H9 (cell line): ENCODE results near the gene RBKS. TPM values are rescaled to one million over a fixed set of nuclear protein-coding genes. Genes with fewer than 3 reads are reported as not detected.

Source experiments
- DNase-seq: peaks from one replicate; pipeline ENCODE4 v3.0.0-alpha.2; 2017
- H2AFZ ChIP-seq: one replicate; pipeline ENCODE4 v1.6.1; 2013; ENCODE audit warnings: mild to moderate bottlenecking, low read length, control low read depth, moderate library complexity
- H2AK5ac ChIP-seq: 2 replicates; pipeline ENCODE4 v1.6.1; 2013; ENCODE audit warnings: low read length, control low read depth, mixed read lengths; ENCODE audit not compliant: insufficient read length
- H2BK120ac ChIP-seq: one replicate; pipeline ENCODE4 v1.6.1; 2013; ENCODE audit warnings: low read depth, mild to moderate bottlenecking, low read length, control low read depth, inconsistent platforms; ENCODE audit not compliant: poor library complexity, severe bottlenecking
- H2BK12ac ChIP-seq: 2 replicates; pipeline ENCODE4 v1.6.1; 2013; ENCODE audit warnings: low read length, control low read depth, mixed read lengths, low read depth; ENCODE audit not compliant: insufficient read length
- H2BK15ac ChIP-seq: 2 replicates; pipeline ENCODE4 v1.6.1; 2013; ENCODE audit warnings: low read depth, low read length, control low read depth
- H2BK20ac ChIP-seq: one replicate; pipeline ENCODE4 v1.6.1; 2013; ENCODE audit warnings: low read depth, mild to moderate bottlenecking, low read length, control low read depth, inconsistent platforms; ENCODE audit not compliant: poor library complexity, severe bottlenecking
- H2BK5ac ChIP-seq: 2 replicates; pipeline ENCODE4 v1.6.1; 2013; ENCODE audit warnings: low read length, control low read depth, mixed read lengths; ENCODE audit not compliant: insufficient read length
- H3K14ac ChIP-seq: 2 replicates; pipeline ENCODE4 v1.6.1; 2013; ENCODE audit warnings: low read length, control low read depth; ENCODE audit not compliant: insufficient read depth
- H3K18ac ChIP-seq: 2 replicates; pipeline ENCODE4 v1.6.1; 2013; ENCODE audit warnings: low read depth, mild to moderate bottlenecking, mixed read lengths, low read length, control low read depth; ENCODE audit not compliant: insufficient read length
- H3K23ac ChIP-seq: 2 replicates; pipeline ENCODE4 v1.6.1; 2013; ENCODE audit warnings: low read length, control low read depth, mixed read lengths, low read depth; ENCODE audit not compliant: insufficient read length
- H3K23me2 ChIP-seq: 2 replicates; pipeline ENCODE4 v1.6.1; 2013; ENCODE audit warnings: low read depth, mild to moderate bottlenecking, mixed read lengths, low read length, control low read depth; ENCODE audit not compliant: insufficient read length, poor library complexity, severe bottlenecking
- H3K27ac ChIP-seq: 2 replicates; pipeline ENCODE4 v1.5.1; 2013; ENCODE audit warnings: low read length, control low read depth, mixed read lengths, low read depth; ENCODE audit not compliant: insufficient read length
- H3K27me3 ChIP-seq: 2 replicates; pipeline ENCODE4 v1.6.1; 2013; ENCODE audit warnings: low read length, control low read depth, inconsistent platforms; ENCODE audit not compliant: insufficient read depth
- H3K4ac ChIP-seq: 2 replicates; pipeline ENCODE4 v1.6.1; 2013; ENCODE audit warnings: low read depth, mild to moderate bottlenecking, control low read depth, inconsistent platforms, low read length, moderate library complexity
- H3K4me1 ChIP-seq: 2 replicates; pipeline ENCODE4 v1.6.1; 2013; ENCODE audit warnings: low read length, control low read depth, inconsistent platforms; ENCODE audit not compliant: insufficient read depth
- H3K4me2 ChIP-seq: 2 replicates; pipeline ENCODE4 v1.6.1; 2013; ENCODE audit warnings: low read length, control low read depth, mixed read lengths; ENCODE audit not compliant: insufficient read length, insufficient read depth
- H3K56ac ChIP-seq: 2 replicates; pipeline ENCODE4 v1.6.1; 2013; ENCODE audit warnings: low read depth, mild to moderate bottlenecking, mixed read lengths, low read length, control low read depth; ENCODE audit not compliant: insufficient read length
- H3K79me1 ChIP-seq: 2 replicates; pipeline ENCODE4 v1.6.1; 2013; ENCODE audit warnings: low read depth, mild to moderate bottlenecking, moderate library complexity, low read length, control low read depth, inconsistent platforms; ENCODE audit not compliant: insufficient read depth, poor library complexity, severe bottlenecking
- H3K79me2 ChIP-seq: 2 replicates; pipeline ENCODE4 v1.6.1; 2013; ENCODE audit warnings: low read length, control low read depth, inconsistent platforms; ENCODE audit not compliant: insufficient read depth
- H3K9ac ChIP-seq: 2 replicates; pipeline ENCODE4 v1.6.1; 2013; ENCODE audit warnings: low read length, control low read depth, mixed read lengths; ENCODE audit not compliant: insufficient read length; ENCODE audit errors: extremely low read depth
- H3K9me3 ChIP-seq: one replicate; pipeline ENCODE4 v1.6.1; 2013; ENCODE audit warnings: low read depth, low read length, inconsistent platforms; ENCODE audit not compliant: control insufficient read depth
- H3T11ph ChIP-seq: one replicate; pipeline ENCODE4 v1.6.1; 2013; ENCODE audit warnings: mild to moderate bottlenecking, low read length, control low read depth, inconsistent platforms
- H4K20me1 ChIP-seq: one replicate; pipeline ENCODE4 v1.6.1; 2013; ENCODE audit not compliant: control insufficient read depth, insufficient read length, insufficient read depth
- H4K5ac ChIP-seq: 2 replicates; pipeline ENCODE4 v1.6.1; 2013; ENCODE audit warnings: low read depth, mild to moderate bottlenecking, mixed read lengths, low read length, control low read depth; ENCODE audit not compliant: insufficient read length
- H4K8ac ChIP-seq: replicated peaks from 2 replicates; pipeline ENCODE4 v1.6.1; 2013; ENCODE audit warnings: low read length, control low read depth, mixed read lengths, low read depth; ENCODE audit not compliant: insufficient read length
- H4K91ac ChIP-seq: 2 replicates; pipeline ENCODE4 v1.6.1; 2013; ENCODE audit warnings: low read depth, mild to moderate bottlenecking, moderate library complexity, mixed read lengths, low read length, control low read depth; ENCODE audit not compliant: insufficient read length
- H3K27ac Mint-ChIP-seq, 3 experiments: 2 replicates in 2 of 3; 3 replicates in 1 of 3; pipeline ENCODE4 v1.8.0; 2020 to 2021; ENCODE audit warnings: mixed read lengths in 3 of 3, mild to moderate bottlenecking in 1 of 3, moderate library complexity in 1 of 3
- H3K27me3 Mint-ChIP-seq: 2 replicates; pipeline ENCODE4 v1.8.0; 2021; ENCODE audit warnings: low read depth, mild to moderate bottlenecking, moderate library complexity, mixed read lengths
- H3K36me3 Mint-ChIP-seq, 3 experiments: 2 replicates in 2 of 3; 3 replicates in 1 of 3; pipeline ENCODE4 v1.8.0; 2020 to 2021; ENCODE audit warnings: low read depth in 3 of 3, mixed read lengths in 3 of 3; ENCODE audit not compliant: insufficient read depth in 1 of 3
- H3K4me1 Mint-ChIP-seq, 2 experiments: 2 replicates each; pipeline ENCODE4 v1.8.0; 2020; ENCODE audit warnings: mixed read lengths in 2 of 2
- H3K4me3 Mint-ChIP-seq, 2 experiments: 2 replicates in 1 of 2; 3 replicates in 1 of 2; pipeline ENCODE4 v1.8.0; 2020 to 2021; ENCODE audit warnings: mild to moderate bottlenecking in 2 of 2, mixed read lengths in 2 of 2, moderate library complexity in 1 of 2
- H3K9me3 Mint-ChIP-seq, 2 experiments: 2 replicates in 1 of 2; 3 replicates in 1 of 2; pipeline ENCODE4 v1.8.0; 2020; ENCODE audit warnings: mild to moderate bottlenecking in 2 of 2, mixed read lengths in 2 of 2, moderate library complexity in 1 of 2
- CTCF ChIP-seq: fragments of 200-600 bp; sonication (generic); conservative IDR thresholded peaks from 3 replicates; pipeline ENCODE4 v1.8.0; 2021; ENCODE audit warnings: antibody characterized with exemption, mild to moderate bottlenecking
- WGBS: extraction: QIAGEN DNeasy Blood & Tissue Kit; methylation state at CpG from one replicate; pipeline ENCODE4 v1.1.7; 2013; ENCODE audit warnings: missing lambda C conversion rate, low lambda C conversion rate, mixed read lengths; ENCODE audit not compliant: insufficient read length; ENCODE audit errors: extremely low coverage; 5-methylcytosine and 5-hydroxymethylcytosine counted together
- total RNA-seq: library from RNA; stranded (reverse); gene quantifications from 2 replicates; pipeline ENCODE4 v1.2.1, GENCODE V29; 2021

Gene RBKS
- total RNA-seq, 1 experiment from 2014 or later = 2.3 TPM

- H3K36me3 Mint-ChIP-seq = peaks cover 7 to 27% (median 20%) of the 10 kb centered on the region in 3 experiments
- no peak for DNase-seq
- peaks cover 2% of the 10 kb centered on the region for H4K20me1 ChIP-seq
- peaks cover 8% of the 10 kb centered on the region for H3K79me1 ChIP-seq
- no peaks in the 10 kb centered on the region for H3K27me3 ChIP-seq
- H3K4me2 ChIP-seq = no peak overlapping the region
- H2AFZ ChIP-seq = no peak overlapping the region
- no peaks in the 10 kb centered on the region for H3K4me1 ChIP-seq
- H3K18ac ChIP-seq = no peak overlapping the region
- H2BK15ac ChIP-seq = no peak overlapping the region
- no peak overlapping the region for H3K4ac ChIP-seq
- no peak overlapping the region for H2BK120ac ChIP-seq
- H3K14ac ChIP-seq = no peak overlapping the region
- H2BK5ac ChIP-seq = no peak overlapping the region
- no peak overlapping the region for H3K4me3 Mint-ChIP-seq
- no peak overlapping the region for H2AK5ac ChIP-seq
- H3K9me3 Mint-ChIP-seq = no peaks in the 10 kb centered on the region
- peaks cover 4% of the 10 kb centered on the region for H3K23me2 ChIP-seq
- no peak overlapping the region for H3K56ac ChIP-seq
- H4K91ac ChIP-seq = no peak overlapping the region
- H4K8ac ChIP-seq = no peak overlapping the region
- no peaks in the 10 kb centered on the region for H3K27me3 Mint-ChIP-seq
- peaks cover 18% of the 10 kb centered on the region; the same call in 1 of the 2 replicates for H3K79me2 ChIP-seq
- WGBS = 100% methylated on average over 1 of the region's 8 CpGs
- no peak overlapping the region for H2BK20ac ChIP-seq
- no peak overlapping the region for H3K27ac ChIP-seq
- H3K9me3 ChIP-seq = no peaks in the 10 kb centered on the region
- no peak overlapping the region for H3T11ph ChIP-seq
- no peak for TF ChIP-seq CTCF
- no peak overlapping the region for H2BK12ac ChIP-seq
- no peak overlapping the region for H3K9ac ChIP-seq
- H3K23ac ChIP-seq = no peak overlapping the region
- H3K27ac Mint-ChIP-seq = no peak overlapping the region
- H4K5ac ChIP-seq = no peak overlapping the region
- H3K4me1 Mint-ChIP-seq = peaks cover 10 to 14% of the 10 kb centered on the region in 2 experiments
Measured at GRCh38 chr2:27776097-27776496, 114.1 kb downstream of the RBKS start.
